GM12878 (cell line): ENCODE data around the gene PLD3. TPM values are rescaled to one million over a fixed set of nuclear protein-coding genes. Genes with fewer than 3 reads are reported as not detected.

Source experiments
- BACH1 ChIP-seq: fragments of 450-650 bp; IDR thresholded peaks from 2 replicates; pipeline ENCODE4 v1.6.1; 2017; ENCODE audit warnings: mild to moderate bottlenecking, borderline replicate concordance
- CEBPZ ChIP-seq: fragments of 150-350 bp; IDR thresholded peaks from 2 replicates; pipeline ENCODE4 v1.6.1; 2016; ENCODE audit warnings: low read depth, low read length
- CTCF ChIP-seq, 3 experiments: IDR thresholded peaks in 2 of 3; conservative IDR thresholded peaks in 1 of 3; 2 replicates each; pipeline ENCODE4 v1.5.1; 2011; ENCODE audit warnings: low read depth in 3 of 3, low read length in 3 of 3, mild to moderate bottlenecking in 3 of 3, control low read depth in 2 of 3, moderate library complexity in 2 of 3, inconsistent platforms in 1 of 3, mixed read lengths in 1 of 3; ENCODE audit not compliant: control insufficient read depth in 2 of 3, insufficient read depth in 1 of 3; ENCODE audit errors: extremely low read depth in 1 of 3
- EED ChIP-seq: sonication (generic); IDR thresholded peaks from 2 replicates; pipeline ENCODE4 v1.6.1; 2016; ENCODE audit warnings: antibody characterized with exemption, low read depth
- EGR1 ChIP-seq, 2 experiments: IDR thresholded peaks; 1 replicate in 1 of 2; 2 replicates in 1 of 2; pipeline ENCODE4 v1.6.1; 2011 to 2012; ENCODE audit warnings: low read depth in 2 of 2, low read length in 2 of 2, borderline replicate concordance in 1 of 2, mild to moderate bottlenecking in 1 of 2, moderate library complexity in 1 of 2
- HDAC6 ChIP-seq: fragments of 200-600 bp; sonication (generic); IDR thresholded peaks from one replicate; pipeline ENCODE4 v1.8.0; 2017; ENCODE audit warnings: antibody characterized with exemption; ENCODE audit not compliant: unreplicated experiment
- IKZF1 ChIP-seq: fragments of 450-650 bp; conservative IDR thresholded peaks from 2 replicates; pipeline ENCODE4 v1.6.1; 2017; ENCODE audit warnings: antibody characterized with exemption, mild to moderate bottlenecking
- MEF2B ChIP-seq: fragments of 450-650 bp; IDR thresholded peaks from 2 replicates; pipeline ENCODE4 v1.6.1; 2018; ENCODE audit warnings: mild to moderate bottlenecking, moderate library complexity; ENCODE audit not compliant: partially characterized antibody, poor library complexity, severe bottlenecking
- NR2C1 ChIP-seq: fragments of 450-650 bp; IDR thresholded peaks from 2 replicates; pipeline ENCODE4 v1.6.1; 2017; ENCODE audit warnings: antibody characterized with exemption, mild to moderate bottlenecking, moderate library complexity
- NR2F1 ChIP-seq: fragments of 450-650 bp; conservative IDR thresholded peaks from 2 replicates; pipeline ENCODE4 v1.6.1; 2017; ENCODE audit warnings: mild to moderate bottlenecking
- PKNOX1 ChIP-seq: fragments of 450-650 bp; IDR thresholded peaks from 2 replicates; pipeline ENCODE4 v1.6.1; 2016; ENCODE audit warnings: mild to moderate bottlenecking
- POLR2A ChIP-seq: IDR thresholded peaks from 2 replicates; pipeline ENCODE4 v1.6.1; 2011; ENCODE audit warnings: low read depth, mild to moderate bottlenecking, low read length
- POLR2AphosphoS2 ChIP-seq: IDR thresholded peaks from 2 replicates; pipeline ENCODE4 v1.6.1; 2011; ENCODE audit warnings: low read depth, mild to moderate bottlenecking, low read length, improper control_type of control experiment, moderate library complexity
- POLR2AphosphoS5 ChIP-seq: IDR thresholded peaks from 2 replicates; pipeline ENCODE4 v1.6.1; 2011; ENCODE audit warnings: mild to moderate bottlenecking, low read length, inconsistent platforms
- POU2F2 ChIP-seq: IDR thresholded peaks from 3 replicates; pipeline ENCODE4 v1.6.1; 2011; ENCODE audit warnings: low read depth, mild to moderate bottlenecking, low read length, borderline replicate concordance
- RCOR1 ChIP-seq: conservative IDR thresholded peaks from 2 replicates; pipeline ENCODE4 v1.6.1; 2012; ENCODE audit warnings: low read depth, low read length, improper control_type of control experiment
- SMAD5 ChIP-seq: IDR thresholded peaks from 2 replicates; pipeline ENCODE4 v1.6.1; 2016; ENCODE audit warnings: antibody characterized with exemption, low read depth
- TCF12 ChIP-seq: IDR thresholded peaks from 2 replicates; pipeline ENCODE4 v1.6.1; 2011; ENCODE audit warnings: low read depth, mild to moderate bottlenecking, low read length
- USF1 ChIP-seq: IDR thresholded peaks from 2 replicates; pipeline ENCODE4 v1.6.1; 2011; ENCODE audit warnings: borderline replicate concordance, low read depth, mild to moderate bottlenecking, moderate library complexity, mixed read lengths, low read length; ENCODE audit not compliant: insufficient read depth; ENCODE audit errors: extremely low read length
- USF2 ChIP-seq: IDR thresholded peaks from 2 replicates; pipeline ENCODE4 v1.6.1; 2011; ENCODE audit warnings: low read depth, low read length, improper control_type of control experiment, borderline replicate concordance
- ZNF217 ChIP-seq: fragments of 450-650 bp; IDR thresholded peaks from 2 replicates; pipeline ENCODE4 v1.6.1; 2017; ENCODE audit warnings: antibody characterized with exemption, mild to moderate bottlenecking
- polyA plus RNA-seq, 11 experiments: library from polyadenylated mRNA; depleted of rRNA in 4 of 11; unstranded in 6 of 11; stranded (reverse) in 5 of 11; fragments of >200 nt; fragmentation: Nextera tagmentation in 4 of 11; fragmentation: Illumina TruSeq in 1 of 11; extraction: Ambion mirVana in 4 of 11; extraction: Trizol in 1 of 11; gene quantifications; 1 replicate in 1 of 11; 2 replicates in 10 of 11; pipeline versions ENCODE4 v1.2.1 to v1.2.3, GENCODE V29; 2011 to 2016; ENCODE audit warnings: inconsistent platforms in 2 of 11, missing spikeins in 2 of 11, low read depth in 1 of 11
- total RNA-seq, 4 experiments: library from RNA; depleted of rRNA in 3 of 4; stranded (reverse); fragments of >200 nt in 3 of 4; fragmentation: Illumina TruSeq in 1 of 4; extraction: Trizol in 1 of 4; gene quantifications; 2 replicates each; pipeline versions ENCODE4 v1.2.1 to v1.2.3, GENCODE V29; 2013 to 2021

Gene PLD3
- total and polyA plus RNA-seq, 10 of the 15 experiments (the other 5 are each of a cell fraction or from before 2014, with no cell fraction given), result 1.3 to 134 (median 72.7) TPM

GRCh38 chr19:40420766-40421765, 72.6 kb downstream of the PLD3 start (continued):
- TF ChIP-seq USF2, result no peak
- TF ChIP-seq POLR2AphosphoS5, result peak; percentile 82
- peak; percentile 86 for TF ChIP-seq POLR2A
- peak; percentile 83 to 95 (median 93) for TF ChIP-seq CTCF (IDR thresholded peaks at IDR 0.05 in 2 of 3, conservative IDR thresholded peaks at IDR 0.05 in 1 of 3; ENCODE audit: control insufficient read depth in 2 of 3, extremely low read depth in 1 of 3, insufficient read depth in 1 of 3, low read depth in 3 of 3, low read length in 3 of 3)
- TF ChIP-seq BACH1, result peak; percentile 84; the same call in 1 of the 2 replicates
- TF ChIP-seq EED, result peak; percentile 75
- peak; percentile 10; the same call in 1 of the 3 replicates for TF ChIP-seq POU2F2
- TF ChIP-seq IKZF1, result peak; percentile 97
- TF ChIP-seq TCF12, result peak; percentile 53; the same call in 1 of the 2 replicates
- no peak for TF ChIP-seq RCOR1
- peak; percentile 66 for TF ChIP-seq PKNOX1
- peak in 1 of 2 experiments; percentile 82; a peak in 1 of 3 replicates for TF ChIP-seq EGR1 (IDR thresholded peaks at IDR 0.05; ENCODE audit: borderline replicate concordance in 1 of 2, low read depth in 2 of 2, low read length in 2 of 2)
- TF ChIP-seq HDAC6, result peak; percentile 63
- peak; percentile 53 for TF ChIP-seq MEF2B
- TF ChIP-seq NR2F1, result peak; percentile 78
- no peak for TF ChIP-seq NR2C1
- 0 out of 2 replicates have a peak, but pooled peaks have one; percentile 33 for TF ChIP-seq SMAD5
- peak; percentile 85; the same call in 1 of the 2 replicates for TF ChIP-seq POLR2AphosphoS2
- TF ChIP-seq USF1, result no peak
- no peak for TF ChIP-seq CEBPZ
- TF ChIP-seq ZNF217, result peak; percentile 61
